Sciatic nerve (tissue), 2 donors: ENCODE data around the gene SEZ6L. TPM values are rescaled to one million over a fixed set of nuclear protein-coding genes. Genes with fewer than 3 reads are reported as not detected.

ENCODE experiments used
- ATAC-seq: fragments of 200-7000 bp; cut with Tn5 transposase; one replicate; pipeline ENCODE4 v1.9.1; 2020; ENCODE audit warnings: mild to moderate bottlenecking, moderate library complexity
- DNase-seq: peaks from one replicate; pipeline ENCODE4 v3.0.0-alpha.2; 2020; ENCODE audit warnings: low spot score
- intact Hi-C: fragments of 100-400 bp; cut with DNase I; formaldehyde crosslinking; loops from one replicate; pipeline ENCODE4 v1.14.2; 2022
- total RNA-seq: library from RNA; stranded (reverse); fragmentation: NEBNext Ultra II Directional; extraction: Animal tissue kit (Norgen Biotek cat#: 25700); gene quantifications from one replicate; pipeline ENCODE4 v1.2.1, GENCODE V29; 2021
- donor health status: DM: no; HTN: no; CAD: no.
- donor health status: DM: no; HTN: no; CAD: no.

Gene SEZ6L
- total RNA-seq, 1 donor from 2014 or later, result 0.13 TPM

- DNase-seq (no peak), ATAC-seq (no peak)
- intact Hi-C loops, result no loop called here
Observed at GRCh38 chr22:26322179-26322905, 153.1 kb downstream of the SEZ6L start.

- no peak for DNase-seq
- ATAC-seq, result no peak
- intact Hi-C loops, result no loop called here
Observed at GRCh38 chr22:26323013-26323412, 153.8 kb downstream of the SEZ6L start.

GRCh38 chr22:26324150-26324549, 154.9 kb downstream of the SEZ6L start:
- ATAC-seq (no peak), DNase-seq (no peak)
- intact Hi-C loops, result no loop called here

GRCh38 chr22:26325641-26326040, 156.4 kb downstream of the SEZ6L start:
- intact Hi-C loops, result no loop called here
- DNase-seq (no peak), ATAC-seq (no peak)

GRCh38 chr22:26326803-26327202, 157.5 kb downstream of the SEZ6L start:
- ATAC-seq (no peak), DNase-seq (no peak)
- intact Hi-C loops, result no loop called here

- intact Hi-C loops, result no loop called here
- ATAC-seq, result no peak
- DNase-seq, result no peak
Observed at GRCh38 chr22:26327306-26327705, 158.0 kb downstream of the SEZ6L start.

GRCh38 chr22:26328221-26328620, 159.0 kb downstream of the SEZ6L start:
- ATAC-seq (no peak), DNase-seq (no peak)
- intact Hi-C loops, result no loop called here

- DNase-seq, result no peak
- intact Hi-C loops, result no loop called here
- ATAC-seq, result no peak
Observed at GRCh38 chr22:26330971-26331625, 161.8 kb downstream of the SEZ6L start.

GRCh38 chr22:26333088-26333800, 164.0 kb downstream of the SEZ6L start:
- no peak for ATAC-seq
- intact Hi-C loops, result no loop called here
- DNase-seq, result no peak

- ATAC-seq, result no peak
- intact Hi-C loops, result no loop called here
- no peak for DNase-seq
Observed at GRCh38 chr22:26334232-26334631, 165.0 kb downstream of the SEZ6L start.

GRCh38 chr22:26336773-26337172, 167.5 kb downstream of the SEZ6L start:
- ATAC-seq, result no peak
- intact Hi-C loops, result no loop called here
- DNase-seq, result no peak

- intact Hi-C loops, result no loop called here
- ATAC-seq, result no peak
- DNase-seq, result no peak
Observed at GRCh38 chr22:26339755-26340154, 170.5 kb downstream of the SEZ6L start.

GRCh38 chr22:26342745-26343410, 173.6 kb downstream of the SEZ6L start:
- intact Hi-C loops, result no loop called here
- ATAC-seq (no peak), DNase-seq (no peak)

GRCh38 chr22:26345496-26345895, 176.2 kb downstream of the SEZ6L start:
- intact Hi-C loops, result no loop called here
- ATAC-seq (no peak), DNase-seq (no peak)

GRCh38 chr22:26348810-26349526, 179.7 kb downstream of the SEZ6L start:
- ATAC-seq (no peak), DNase-seq (no peak)
- intact Hi-C loops, result no loop called here

GRCh38 chr22:26354707-26355106, 185.4 kb downstream of the SEZ6L start:
- intact Hi-C loops, result no loop called here
- ATAC-seq (no peak), DNase-seq (no peak)

GRCh38 chr22:26357281-26357680, 188.0 kb downstream of the SEZ6L start:
- intact Hi-C loops, result no loop called here
- DNase-seq (no peak), ATAC-seq (no peak)

GRCh38 chr22:26357813-26358212, 188.6 kb downstream of the SEZ6L start:
- intact Hi-C loops, result no loop called here
- no peak for ATAC-seq

GRCh38 chr22:26359156-26359555, 189.9 kb downstream of the SEZ6L start:
- DNase-seq (no peak), ATAC-seq (no peak)
- intact Hi-C loops, result no loop called here

More at GRCh38 chr22:26357813-26358212, 188.6 kb downstream of the SEZ6L start:
- no peak for DNase-seq
